ENCODE measurements around the gene VSTM1.
"Not testable (repeated sequence)": the region's sequence is repeated elsewhere in the genome, so short reads cannot be mapped to it uniquely, and the experiment has no call there.

Gene VSTM1
- 0 to 1.7 (median 0.07) reads per million in 17 experiments for total RNA-seq

- DNase-seq = peak in 1 of 4 experiments; percentile 24
These were observed at the start of gene VSTM1 for GRCh38 chr19:54063350-54064116. TSS of gene VSTM1 (minus strand) at chr19:54063897. CDS start at chr19:54063777, 120 bp downstream.

- no peak for DNase-seq
These were observed 46.0 kb upstream of the VSTM1 start for GRCh38 chr19:54109651-54110050.

- no peak for DNase-seq
These were observed 44.8 kb upstream of the VSTM1 start for GRCh38 chr19:54108496-54108895.

- DNase-seq = no peak
These were observed 44.3 kb upstream of the VSTM1 start for GRCh38 chr19:54107876-54108490.

- DNase-seq = no peak
These were observed 43.0 kb upstream of the VSTM1 start for GRCh38 chr19:54106716-54107115.

- no peak for DNase-seq
These were observed 42.1 kb upstream of the VSTM1 start for GRCh38 chr19:54105796-54106195.

GRCh38 chr19:54104998-54105715 is 41.5 kb upstream of the VSTM1 start:
- DNase-seq = peak in 2 of 4 experiments; percentile 15 to 26

- DNase-seq = peak; percentile 99 to 100 (median 100)
These were observed 38.9 kb upstream of the VSTM1 start, which contains the start of gene NDUFA3 for GRCh38 chr19:54102421-54103169. TSS of gene NDUFA3 (plus strand) at chr19:54102855. CDS start at chr19:54102879, 24 bp downstream.

GRCh38 chr19:54100561-54100960 is 36.9 kb upstream of the VSTM1 start, which contains the start of gene OSCAR:
TSS of gene OSCAR (minus strand) at chr19:54100803. CDS start at chr19:54100792, 11 bp downstream.
- DNase-seq = peak; percentile 84 to 93 (median 90)

- not testable (repeated sequence) for DNase-seq
These were observed 36.2 kb upstream of the VSTM1 start for GRCh38 chr19:54099903-54100255.

- peak; percentile 58 to 78 (median 72) for DNase-seq
These were observed 35.6 kb upstream of the VSTM1 start for GRCh38 chr19:54099190-54099902.

- peak; percentile 32 to 77 (median 56) for DNase-seq
These were observed 33.0 kb upstream of the VSTM1 start for GRCh38 chr19:54096617-54097106.

GRCh38 chr19:54095859-54096616 is 32.3 kb upstream of the VSTM1 start:
- DNase-seq = peak; percentile 31 to 71 (median 52)

GRCh38 chr19:54095136-54095858 is 31.6 kb upstream of the VSTM1 start:
- no peak for DNase-seq

GRCh38 chr19:54094426-54095000 is 30.8 kb upstream of the VSTM1 start:
- DNase-seq = no peak

GRCh38 chr19:54084410-54084809 is 20.7 kb upstream of the VSTM1 start:
- no peak for DNase-seq

GRCh38 chr19:54081032-54081431 is 17.3 kb upstream of the VSTM1 start, which contains the start of gene TARM1:
TSS of gene TARM1 (minus strand) at chr19:54081365. CDS start at chr19:54081340, 25 bp downstream.
- peak in 1 of 4 experiments; percentile 21 for DNase-seq

- DNase-seq = peak; percentile 51 to 87 (median 74)
These were observed 13.6 kb upstream of the VSTM1 start for GRCh38 chr19:54077334-54077733.

GRCh38 chr19:54074851-54075250 is 11.2 kb upstream of the VSTM1 start:
- DNase-seq = no peak

Measured in suppressor macrophage (primary cell).